Activated CD8-positive, alpha-beta T cell treated with anti-CD3 and anti-CD28 coated beads, Interleukin-2, amount 10 ng/mL, durations not matched to agents 7 days and 5 days (primary cell): ENCODE data around the gene MTURN. TPM values are rescaled to one million over a fixed set of nuclear protein-coding genes. Genes with fewer than 3 reads are reported as not detected.

Experiments
- ATAC-seq: fragments of 150-1000 bp; cut with Tn5 transposase; one replicate; pipeline ENCODE4 v1.10.0; 2021; ENCODE audit warnings: moderate library complexity
- CTCF ChIA-PET: fragments of 350-600 bp; sonication (Branson Sonifier 250); formaldehyde crosslinking; loops from one replicate; lab custom pipeline; 2021; ENCODE audit warnings: antibody characterized with exemption; lab: Charles Lee
- POLR2A ChIA-PET: fragments of 350-600 bp; sonication (Branson Sonifier 250); formaldehyde crosslinking; loops from one replicate; lab custom pipeline; 2021; ENCODE audit warnings: antibody characterized with exemption; lab: Charles Lee
- DNase-seq: peaks from one replicate; pipeline ENCODE4 v3.0.0-alpha.2; 2020
- H3K27ac Mint-ChIP-seq: one replicate; pipeline ENCODE4 v1.8.0; 2021; ENCODE audit warnings: mild to moderate bottlenecking, mixed read lengths
- H3K27me3 Mint-ChIP-seq: one replicate; pipeline ENCODE4 v1.8.0; 2021; ENCODE audit warnings: low read depth, mixed read lengths
- H3K36me3 Mint-ChIP-seq: one replicate; pipeline ENCODE4 v1.8.0; 2021; ENCODE audit warnings: low read depth, mixed read lengths
- H3K4me1 Mint-ChIP-seq: one replicate; pipeline ENCODE4 v1.8.0; 2021; ENCODE audit warnings: low read depth, mixed read lengths
- H3K4me3 Mint-ChIP-seq: one replicate; pipeline ENCODE4 v1.8.0; 2021; ENCODE audit warnings: mild to moderate bottlenecking, mixed read lengths
- H3K9me3 Mint-ChIP-seq: one replicate; pipeline ENCODE4 v1.8.0; 2022; ENCODE audit warnings: mixed read lengths; ENCODE audit not compliant: insufficient read depth
- total RNA-seq, 2 experiments: library from RNA; stranded (reverse); gene quantifications; one replicate each; pipeline ENCODE4 v1.2.3, GENCODE V29; 2021

Gene MTURN
- total RNA-seq, 2 experiments from 2014 or later: 1.1 to 1.3 TPM

DNA sequence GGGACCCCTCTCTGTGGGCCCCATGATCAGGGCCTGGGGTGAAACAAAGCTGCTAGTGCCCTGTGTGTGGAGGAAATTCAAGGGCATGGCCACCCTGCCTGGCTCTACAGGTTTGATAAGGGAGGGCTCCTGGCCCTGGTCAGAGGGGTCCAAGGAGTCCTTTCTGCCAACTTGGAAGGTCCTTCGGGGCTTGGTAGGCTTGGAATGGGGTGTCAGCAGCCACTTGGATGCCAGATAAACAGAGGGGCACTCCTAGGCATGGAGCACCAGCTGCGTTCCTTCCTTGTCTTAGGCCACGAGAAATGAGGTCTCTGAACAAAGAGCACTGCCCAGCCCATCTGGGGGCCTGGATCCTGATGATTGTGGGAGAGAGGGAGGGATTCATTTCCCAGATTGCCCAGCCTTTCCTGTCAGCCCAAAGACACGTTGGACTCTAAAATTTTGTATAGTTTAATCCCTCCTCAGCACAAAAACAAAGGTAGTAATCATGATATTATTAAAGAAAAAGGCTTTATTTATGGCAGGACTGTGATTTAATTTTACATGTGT lies 5.1 kb downstream of the MTURN start:
- peaks cover 11% of the 10 kb centered on the region for H3K4me1 Mint-ChIP-seq
- H3K4me3 Mint-ChIP-seq: no peak overlapping the region
- ChIA-PET CTCF (no interaction called here), POLR2A (no interaction called here)
- no peak for ATAC-seq
- H3K9me3 Mint-ChIP-seq: no peaks in the 10 kb centered on the region
- no peak for DNase-seq
- peaks cover 13% of the 10 kb centered on the region for H3K27me3 Mint-ChIP-seq
- no peak overlapping the region for H3K27ac Mint-ChIP-seq
- no peaks in the 10 kb centered on the region for H3K36me3 Mint-ChIP-seq

DNA sequence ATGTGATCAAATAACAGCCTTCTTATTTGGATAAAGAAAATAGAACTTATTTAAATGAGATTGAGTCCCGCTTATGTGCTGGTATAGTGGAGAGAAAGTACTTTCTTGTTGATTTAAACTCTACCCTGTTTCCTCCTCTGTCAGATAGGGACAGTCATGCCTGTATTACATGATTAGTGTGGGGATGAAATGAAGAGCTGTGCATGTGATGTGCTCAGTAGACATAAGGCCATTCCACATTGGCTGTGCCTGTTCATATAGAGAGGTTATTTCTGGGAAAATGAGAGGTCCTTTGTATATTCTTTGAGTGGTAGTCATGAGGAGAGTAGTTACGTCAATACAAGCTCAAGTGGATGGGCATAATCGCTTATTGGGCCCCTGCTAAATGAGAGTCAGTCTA lies 5.7 kb downstream of the MTURN start:
- Mint-ChIP-seq H3K9me3 (no peaks in the 10 kb centered on the region), H3K27me3 (peaks cover 13% of the 10 kb centered on the region), H3K4me1 (peaks cover 11% of the 10 kb centered on the region), H3K27ac (no peak overlapping the region), H3K4me3 (no peak overlapping the region), H3K36me3 (no peaks in the 10 kb centered on the region)
- CTCF ChIA-PET: no interaction called here
- no peak for ATAC-seq
- POLR2A ChIA-PET: interaction anchor here (0.8 kb wide), 1 partner anchor 365 kb away, joined by 4 read pairs; no protein-coding TSS in a partner anchor
- DNase-seq: no peak

DNA sequence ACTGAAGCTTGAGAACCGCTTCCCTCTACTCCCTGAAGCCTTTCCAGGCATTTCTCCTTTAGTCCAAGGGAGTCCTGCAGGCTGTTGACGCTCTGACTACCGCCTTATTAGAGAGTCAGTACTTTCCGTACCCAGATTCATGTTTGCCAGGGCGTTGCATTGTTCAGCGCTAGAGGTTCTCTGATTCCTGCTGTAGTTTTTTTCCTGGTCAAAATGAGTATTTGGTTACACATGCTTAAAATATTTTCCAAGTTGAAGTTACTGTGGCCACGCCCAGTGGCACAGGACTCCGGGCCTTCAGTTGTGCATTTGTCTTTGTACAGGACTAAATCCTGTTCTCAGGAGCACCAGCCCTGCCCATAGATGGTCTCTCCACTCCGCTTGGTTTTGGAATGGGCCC lies 7.9 kb downstream of the MTURN start:
- Mint-ChIP-seq H3K4me1 (peaks cover 9% of the 10 kb centered on the region), H3K27me3 (peaks cover 1% of the 10 kb centered on the region), H3K4me3 (no peak overlapping the region), H3K9me3 (no peaks in the 10 kb centered on the region), H3K36me3 (no peaks in the 10 kb centered on the region), H3K27ac (no peak overlapping the region)
- ChIA-PET POLR2A (no interaction called here), CTCF (interaction anchor here (1.7 kb wide), 1 partner anchor 113 kb away, joined by 3 read pairs; no protein-coding TSS in a partner anchor)
- ATAC-seq (no peak), DNase-seq (no peak)

DNA sequence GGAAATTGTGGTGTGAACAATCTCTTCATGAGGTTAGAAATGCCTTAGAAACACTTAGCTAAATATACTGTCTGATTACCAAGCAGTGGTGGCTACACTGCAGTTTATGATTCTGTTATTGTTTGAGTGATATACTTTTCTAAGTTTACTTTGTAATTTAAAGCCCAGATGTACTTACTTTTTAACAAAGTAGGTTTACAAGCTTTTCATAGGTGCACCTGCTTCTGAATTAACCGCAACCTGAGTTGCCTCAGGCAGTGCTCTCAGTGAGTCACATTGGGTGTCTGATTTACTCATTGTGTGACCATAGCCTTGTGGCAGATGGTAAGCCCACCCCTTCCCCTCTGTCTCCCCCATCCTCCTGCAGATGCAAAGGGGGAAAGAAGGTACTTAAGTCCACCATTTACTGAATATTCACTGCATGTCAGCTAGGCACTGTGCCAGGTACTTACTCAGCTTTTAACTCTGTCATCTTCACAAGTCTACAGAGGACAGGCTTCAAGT lies 9.0 kb downstream of the MTURN start:
- Mint-ChIP-seq H3K9me3 (no peaks in the 10 kb centered on the region), H3K27me3 (no peaks in the 10 kb centered on the region), H3K36me3 (no peaks in the 10 kb centered on the region), H3K4me1 (peaks cover 9% of the 10 kb centered on the region), H3K4me3 (no peak overlapping the region), H3K27ac (no peak overlapping the region)
- ChIA-PET POLR2A (interaction anchor here (0.6 kb wide), 1 partner anchor 20 kb away, joined by 3 read pairs; no protein-coding TSS in a partner anchor), CTCF (interaction anchor here (1.1 to 1.7 kb wide), 3 partner anchors 12 to 115 kb away, joined by 3 read pairs; no protein-coding TSS in a partner anchor)
- ATAC-seq (no peak), DNase-seq (no peak)

DNA sequence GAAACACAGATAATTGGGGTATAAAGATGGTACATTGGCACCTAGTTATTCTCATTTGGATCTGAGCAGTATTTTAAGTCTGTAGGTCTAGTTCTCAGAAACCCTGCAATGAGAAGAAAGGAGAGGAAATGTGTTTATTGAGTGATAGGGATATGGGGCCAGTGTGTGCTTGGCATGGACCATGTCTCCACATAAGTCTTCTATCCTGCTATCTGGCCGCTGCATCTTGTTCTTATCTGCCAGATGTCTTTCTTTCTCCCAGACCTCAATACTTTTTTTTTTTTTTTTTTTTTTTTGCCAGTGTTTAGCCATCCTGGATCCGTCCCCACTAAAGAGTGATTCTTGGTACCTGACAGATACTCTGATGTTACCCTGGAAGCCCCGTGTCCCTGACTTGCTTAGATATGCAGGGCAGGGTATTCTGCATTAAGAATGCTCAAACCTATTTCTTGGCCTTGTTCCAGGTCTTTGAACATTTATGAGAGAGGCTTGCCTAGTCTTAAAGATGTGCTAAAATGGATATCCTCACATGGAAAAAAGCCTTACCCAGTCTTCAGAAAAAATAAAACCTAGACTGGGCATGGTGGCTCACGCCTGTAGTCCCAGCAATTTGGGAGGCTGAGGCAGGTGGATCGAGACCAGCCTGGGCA lies 10.0 kb downstream of the MTURN start:
- Mint-ChIP-seq H3K4me1 (peaks cover 9% of the 10 kb centered on the region), H3K27me3 (no peaks in the 10 kb centered on the region), H3K4me3 (no peak overlapping the region), H3K9me3 (no peaks in the 10 kb centered on the region), H3K27ac (no peak overlapping the region), H3K36me3 (no peaks in the 10 kb centered on the region)
- CTCF ChIA-PET: interaction anchor here (1.1 to 1.7 kb wide), 2 partner anchors 11 to 116 kb away, joined by 3 read pairs; no protein-coding TSS in a partner anchor
- ATAC-seq (no peak), DNase-seq (no peak)
- POLR2A ChIA-PET: interaction anchor here (0.6 kb wide), 1 partner anchor 19 kb away, joined by 3 read pairs; no protein-coding TSS in a partner anchor

DNA sequence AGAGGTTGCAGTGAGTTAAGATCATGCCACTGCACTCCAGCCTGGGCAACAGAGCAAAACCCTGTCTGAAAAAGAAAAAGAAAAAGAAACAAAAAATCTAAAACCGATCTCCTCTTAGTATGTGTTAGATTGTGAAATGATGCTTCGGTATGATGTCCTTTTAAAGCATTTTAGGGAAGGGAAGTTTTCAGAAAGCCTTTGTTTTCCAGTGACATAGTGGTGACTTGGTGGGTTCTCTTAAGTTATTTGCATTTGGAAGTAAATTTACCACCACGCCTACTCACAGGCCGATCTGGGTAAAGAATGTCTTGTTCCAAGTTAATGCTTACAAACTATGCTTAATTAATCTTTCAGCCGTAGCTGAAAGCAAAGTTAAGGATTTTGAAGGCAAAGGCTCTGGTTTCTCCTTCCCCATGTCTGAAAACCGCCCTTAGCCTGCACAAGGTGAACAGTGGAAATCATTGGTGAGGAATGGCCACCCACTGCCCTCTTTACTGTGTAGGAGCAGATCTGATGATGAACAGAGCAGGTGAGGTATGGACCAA lies 10.7 kb downstream of the MTURN start:
- H3K9me3 Mint-ChIP-seq: no peaks in the 10 kb centered on the region
- H3K4me3 Mint-ChIP-seq: no peak overlapping the region
- DNase-seq (no peak), ATAC-seq (no peak)
- no peaks in the 10 kb centered on the region for H3K27me3 Mint-ChIP-seq
- ChIA-PET POLR2A (no interaction called here), CTCF (no interaction called here)
- peaks cover 9% of the 10 kb centered on the region for H3K4me1 Mint-ChIP-seq
- no peaks in the 10 kb centered on the region for H3K36me3 Mint-ChIP-seq
- H3K27ac Mint-ChIP-seq: no peak overlapping the region

DNA sequence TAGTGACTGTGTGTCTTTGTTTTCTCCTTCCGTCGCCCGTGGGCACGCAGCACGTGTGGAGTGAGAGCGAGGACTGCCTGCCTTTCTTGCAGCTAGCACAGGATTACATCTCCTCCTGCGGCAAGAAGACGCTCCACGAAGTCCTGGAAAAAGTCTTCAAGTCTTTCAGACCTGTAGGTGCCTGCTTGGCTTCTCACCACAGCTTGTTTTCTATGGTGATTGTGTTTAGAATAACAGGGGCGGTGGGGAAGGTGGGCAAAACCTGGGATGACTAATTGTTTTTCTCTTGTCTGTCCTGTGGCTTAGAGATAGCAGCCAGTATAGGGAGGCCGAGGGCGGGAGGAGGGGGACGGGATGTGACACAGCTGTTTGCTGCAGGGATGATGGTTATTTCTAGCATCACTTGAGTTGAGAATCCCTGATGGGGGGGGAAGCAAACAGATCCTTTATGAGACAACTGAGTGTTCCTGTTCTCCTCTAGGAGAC lies 11.4 kb downstream of the MTURN start:
- ATAC-seq: no peak
- peaks cover 9% of the 10 kb centered on the region for H3K4me1 Mint-ChIP-seq
- H3K9me3 Mint-ChIP-seq: no peaks in the 10 kb centered on the region
- POLR2A ChIA-PET: no interaction called here
- CTCF ChIA-PET: interaction anchor here (1.0 kb wide), 1 partner anchor 11 kb away, joined by 3 read pairs; the partner anchor contains the start of gene MTURN
- H3K36me3 Mint-ChIP-seq: no peaks in the 10 kb centered on the region
- no peak for DNase-seq
- no peak overlapping the region for H3K4me3 Mint-ChIP-seq
- H3K27ac Mint-ChIP-seq: no peak overlapping the region
- H3K27me3 Mint-ChIP-seq: no peaks in the 10 kb centered on the region

DNA sequence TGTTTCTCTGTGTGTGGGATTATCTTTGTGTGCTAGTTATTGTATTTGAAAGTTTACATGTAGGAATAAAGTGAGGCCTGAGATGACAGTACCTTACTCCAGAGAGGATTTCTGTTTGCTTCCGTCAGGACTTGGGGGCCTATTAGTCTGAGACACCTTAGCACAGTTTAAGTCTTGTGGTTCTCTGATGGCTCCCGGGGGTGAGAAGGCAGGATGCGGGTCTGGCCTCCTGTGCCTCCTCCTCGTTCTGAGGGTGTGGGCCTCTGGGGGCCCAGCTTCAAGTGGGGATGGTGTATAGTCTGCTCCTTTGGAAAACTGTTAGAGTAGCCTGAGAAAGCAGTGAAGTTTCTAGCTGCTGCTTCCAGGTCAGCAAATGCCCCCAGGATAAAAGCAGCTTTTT lies 12.4 kb downstream of the MTURN start:
- ChIA-PET CTCF (interaction anchor here (0.9 to 1.4 kb wide), 3 partner anchors 11 to 13 kb away, joined by 3 to 4 read pairs (median 3); partner anchors contain the start of gene MTURN), POLR2A (interaction anchor here (0.6 to 0.7 kb wide), 2 partner anchors 12 to 13 kb away, joined by 3 read pairs; partner anchors contain the start of gene MTURN)
- H3K27me3 Mint-ChIP-seq: no peaks in the 10 kb centered on the region
- no peak overlapping the region for H3K27ac Mint-ChIP-seq
- peak; percentile 32 for ATAC-seq
- peaks cover 9% of the 10 kb centered on the region for H3K4me1 Mint-ChIP-seq
- H3K4me3 Mint-ChIP-seq: no peak overlapping the region
- H3K36me3 Mint-ChIP-seq: no peaks in the 10 kb centered on the region
- H3K9me3 Mint-ChIP-seq: no peaks in the 10 kb centered on the region
- no peak for DNase-seq

DNA sequence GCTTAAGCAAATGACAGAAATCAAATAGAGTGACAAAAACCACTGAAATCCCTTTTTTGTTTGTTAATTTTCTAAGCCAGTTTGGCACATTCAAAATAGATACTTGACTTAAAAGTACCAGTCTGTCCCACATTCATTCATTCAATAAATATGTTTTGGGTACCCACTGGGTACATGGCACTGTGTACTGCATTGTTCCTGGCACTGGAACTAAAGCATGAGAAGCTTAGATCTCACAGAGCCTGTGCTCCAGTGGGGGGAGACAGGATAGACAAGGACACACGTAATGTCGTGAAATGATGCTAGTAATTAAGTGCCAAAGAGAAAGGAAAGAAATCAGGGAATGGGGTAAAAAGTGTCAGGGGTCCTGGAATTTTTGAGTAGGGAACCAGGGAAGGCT lies 13.0 kb downstream of the MTURN start:
- Mint-ChIP-seq H3K27me3 (no peaks in the 10 kb centered on the region), H3K4me3 (no peak overlapping the region), H3K4me1 (peaks cover 9% of the 10 kb centered on the region), H3K27ac (no peak overlapping the region), H3K9me3 (no peaks in the 10 kb centered on the region), H3K36me3 (no peaks in the 10 kb centered on the region)
- POLR2A ChIA-PET: interaction anchor here (0.9 to 1.2 kb wide), 2 partner anchors 12 to 15 kb away, joined by 3 to 5 read pairs; no protein-coding TSS in a partner anchor
- CTCF ChIA-PET: interaction anchor here (1.4 kb wide), 1 partner anchor 10 kb away, joined by 4 read pairs; no protein-coding TSS in a partner anchor
- ATAC-seq (no peak), DNase-seq (no peak)

DNA sequence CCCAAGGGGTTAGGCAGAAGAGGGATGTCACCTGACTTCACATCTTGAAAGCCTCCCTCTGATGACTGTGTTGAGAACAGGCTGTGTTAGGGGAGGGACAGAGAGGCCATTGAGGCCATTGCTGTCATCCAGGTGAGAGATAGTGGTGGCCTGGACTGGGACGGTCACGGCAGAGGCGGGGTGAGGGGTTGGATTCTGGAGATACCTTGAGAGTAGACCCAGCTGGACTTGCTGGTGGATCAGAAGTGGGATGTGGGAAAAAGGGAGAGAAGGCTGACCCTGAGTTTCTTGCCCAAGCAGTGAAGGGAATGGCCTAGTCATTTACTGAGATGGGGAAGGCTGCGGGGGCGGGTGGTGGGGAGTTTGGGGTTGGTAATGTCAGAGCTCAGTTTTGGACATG lies 13.6 kb downstream of the MTURN start:
- no peak for DNase-seq
- Mint-ChIP-seq H3K27ac (no peak overlapping the region), H3K4me3 (no peak overlapping the region), H3K27me3 (no peaks in the 10 kb centered on the region), H3K4me1 (peaks cover 9% of the 10 kb centered on the region), H3K9me3 (no peaks in the 10 kb centered on the region), H3K36me3 (no peaks in the 10 kb centered on the region)
- CTCF ChIA-PET: interaction anchor here (1.1 to 1.3 kb wide), 2 partner anchors 14 to 16 kb away, joined by 3 to 4 read pairs; no protein-coding TSS in a partner anchor
- POLR2A ChIA-PET: interaction anchor here (0.9 to 1.2 kb wide), 3 partner anchors 13 to 121 kb away, joined by 3 to 5 read pairs (median 3); no protein-coding TSS in a partner anchor
- ATAC-seq: no peak

DNA sequence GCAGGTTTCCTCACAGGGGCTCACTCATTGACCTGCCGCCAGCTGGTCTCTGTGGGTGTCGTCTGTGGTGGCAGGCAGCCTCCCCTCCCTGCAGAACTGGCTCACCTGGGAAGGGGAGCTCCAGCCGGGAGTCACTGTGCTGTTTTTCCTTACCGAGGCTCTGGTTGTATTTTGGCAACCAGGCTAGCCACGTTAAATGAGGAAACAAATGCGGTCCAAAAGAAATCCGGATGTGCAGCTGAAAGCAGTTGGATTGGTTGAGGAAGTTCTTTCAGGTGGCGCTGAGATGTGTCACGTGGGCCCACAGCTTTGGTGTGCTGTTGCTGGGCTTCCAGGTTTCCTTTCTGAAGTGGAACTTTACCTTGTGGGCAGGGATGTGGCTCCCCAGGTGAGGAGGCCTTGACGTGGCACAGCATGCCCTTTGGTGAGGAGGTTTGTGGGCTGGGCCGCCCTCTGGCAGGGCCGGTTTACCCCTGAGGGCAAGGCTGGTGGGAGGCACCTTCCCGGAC lies 14.2 kb downstream of the MTURN start:
- H3K27ac Mint-ChIP-seq: peak overlapping the region; percentile 71
- ATAC-seq (peak; percentile 79), DNase-seq (peak; percentile 63)
- H3K4me1 Mint-ChIP-seq: peaks cover 6% of the 10 kb centered on the region
- H3K27me3 Mint-ChIP-seq: no peaks in the 10 kb centered on the region
- H3K9me3 Mint-ChIP-seq: no peaks in the 10 kb centered on the region
- H3K4me3 Mint-ChIP-seq: no peak overlapping the region
- H3K36me3 Mint-ChIP-seq: no peaks in the 10 kb centered on the region
- CTCF ChIA-PET: interaction anchor here (1.1 to 1.3 kb wide), 2 partner anchors 13 to 16 kb away, joined by 3 to 4 read pairs; no protein-coding TSS in a partner anchor
- POLR2A ChIA-PET: interaction anchor here (1.0 to 1.2 kb wide), 2 partner anchors 13 to 122 kb away, joined by 3 to 5 read pairs; no protein-coding TSS in a partner anchor
